HuH-7 (cell line): ENCODE data around the gene GPR37L1.
"Not testable (repeated sequence)": the region's sequence is repeated elsewhere in the genome, so short reads cannot be mapped to it uniquely, and the experiment has no call there.

Experiments used
- DNase-seq: peaks from one replicate; pipeline ENCODE4 v3.0.0; 2011; ENCODE audit warnings: low spot score

The GPR37L1 gene

DNA sequence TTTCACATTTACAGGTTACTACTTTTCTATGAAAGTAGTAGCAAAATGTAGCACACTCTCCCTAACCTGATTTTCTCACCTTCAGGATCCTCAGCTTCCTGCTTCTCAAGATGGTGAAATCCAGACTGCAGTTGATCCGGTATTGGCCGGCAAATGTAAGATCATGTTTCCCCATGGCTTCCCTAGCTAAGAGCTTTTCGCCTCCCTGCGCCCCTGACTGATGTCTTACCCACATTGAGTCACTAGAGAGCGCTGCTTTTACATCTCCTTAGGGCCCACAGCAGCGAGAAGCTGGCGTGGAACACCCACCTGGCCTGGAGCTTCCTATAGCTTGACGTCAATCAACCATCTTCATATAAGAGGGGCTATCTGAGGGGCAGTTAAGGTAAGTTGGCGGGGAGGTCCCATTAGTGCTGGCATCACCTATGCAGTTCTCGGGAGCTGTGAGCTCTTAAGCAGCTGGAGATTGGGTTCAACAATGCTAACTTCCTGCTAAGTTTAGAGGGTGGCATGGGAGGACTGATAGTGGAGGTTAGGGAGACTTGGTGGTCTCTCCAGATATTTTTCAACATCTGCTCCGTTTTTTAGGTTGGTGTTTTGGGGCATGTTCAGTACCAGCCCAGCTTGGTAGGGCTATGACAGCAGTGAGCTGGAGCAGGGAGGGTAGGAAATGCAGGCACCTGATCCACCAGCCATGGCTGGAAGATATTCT is 32.2 kb downstream of the GPR37L1 start:
- DNase-seq: peak; percentile 79

DNA sequence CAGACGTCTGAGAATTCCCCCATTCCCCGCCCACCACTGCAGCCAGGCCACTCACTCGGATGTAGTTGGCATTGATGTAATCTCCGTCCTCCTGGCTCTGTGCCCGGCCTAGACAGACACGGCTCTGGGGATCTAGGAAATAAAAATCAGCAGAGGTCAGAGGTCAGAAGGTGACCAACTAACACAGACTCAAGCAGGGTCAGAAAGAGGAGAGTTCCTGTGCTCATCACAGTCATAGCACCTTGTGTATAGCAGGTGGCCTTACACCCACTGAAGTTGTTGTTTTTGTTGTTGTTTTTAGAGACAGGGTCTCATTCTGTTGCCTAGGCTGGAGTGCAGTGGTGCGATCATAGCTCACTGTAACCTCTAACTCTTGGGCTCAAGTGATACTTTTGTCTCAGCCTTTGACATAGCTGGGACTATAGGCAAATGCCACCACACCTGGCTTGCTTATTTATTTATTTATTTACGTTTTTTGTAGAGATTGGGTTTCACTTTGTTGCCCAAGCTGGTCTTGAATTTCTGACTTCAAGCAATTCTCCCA is 32.8 kb downstream of the GPR37L1 start:
- DNase-seq: no peak

GRCh38 chr1:202156590-202156989 is 33.9 kb downstream of the GPR37L1 start:
- no peak for DNase-seq

DNA sequence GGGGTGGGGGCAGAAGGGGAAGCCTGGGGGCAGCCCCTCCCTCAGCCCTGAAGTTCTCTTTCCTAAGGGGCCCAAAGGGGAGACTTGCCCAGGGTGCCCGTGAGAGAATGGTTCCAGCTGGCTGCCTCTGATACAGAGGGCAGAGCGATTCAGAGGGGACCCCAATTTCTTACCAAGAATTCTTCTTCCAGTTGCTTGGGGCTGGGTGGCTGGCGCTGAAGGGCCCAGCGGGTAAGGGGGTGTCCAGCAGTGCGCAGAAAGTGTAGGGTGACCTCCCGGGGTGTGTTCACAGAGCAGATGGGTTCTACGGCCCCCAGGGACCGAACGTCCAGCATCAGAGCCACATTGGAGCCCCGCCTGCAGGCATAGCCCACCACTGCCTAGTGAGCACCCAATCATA is 35.2 kb downstream of the GPR37L1 start:
- DNase-seq: no peak

GRCh38 chr1:202158810-202159533 is 36.3 kb downstream of the GPR37L1 start:
- DNase-seq: no peak

DNA sequence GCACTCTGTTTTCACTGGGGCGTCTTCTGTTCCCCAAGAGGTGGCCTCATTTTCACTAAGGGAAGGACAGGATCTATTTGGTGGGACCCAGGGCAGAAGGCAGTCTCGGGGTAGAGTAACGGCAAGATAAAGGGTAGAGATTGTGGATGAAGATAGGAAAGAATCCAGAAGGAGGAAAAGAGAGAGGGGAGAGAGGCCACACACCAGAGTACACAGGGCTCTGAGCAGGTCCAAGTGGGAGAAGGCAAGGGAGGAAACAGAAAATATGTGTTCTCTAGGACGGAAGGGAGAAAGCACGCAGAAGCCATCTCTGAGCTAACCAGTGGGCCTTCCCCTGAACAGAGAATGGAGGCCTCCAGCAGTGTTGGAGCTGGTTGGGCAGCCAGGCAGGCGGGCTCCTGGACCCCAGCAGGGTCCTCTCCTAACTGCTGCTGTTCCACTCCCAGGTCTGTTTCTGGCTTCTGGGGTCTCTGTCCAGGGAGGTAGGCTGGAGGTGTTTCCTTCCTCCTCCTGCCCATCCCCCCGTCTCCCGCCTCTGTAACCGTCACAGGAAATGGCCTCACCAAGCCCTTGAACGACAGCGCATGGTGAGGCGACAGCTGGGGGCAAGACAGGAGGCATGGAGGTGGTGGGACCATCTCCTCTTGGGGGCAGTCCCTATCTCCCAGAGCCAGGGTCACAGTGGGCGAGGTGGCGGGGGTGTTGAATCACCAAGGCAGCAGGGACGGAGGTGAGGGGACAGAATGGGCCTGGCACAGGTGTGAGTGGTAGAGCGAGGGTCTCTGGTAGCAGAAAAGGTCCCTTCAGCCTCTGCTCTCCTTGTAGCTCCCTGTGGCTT is 37.0 kb downstream of the GPR37L1 start:
- DNase-seq: no peak

- DNase-seq: no peak
These were observed 37.7 kb downstream of the GPR37L1 start, which contains the start of gene PTPN7 for GRCh38 chr1:202160377-202160940. TSS of gene PTPN7 (minus strand) at chr1:202160602. CDS start at chr1:202159402, 1,200 bp downstream.

GRCh38 chr1:202161151-202162046 is 38.7 kb downstream of the GPR37L1 start:
- DNase-seq: no peak

GRCh38 chr1:202162047-202162417 is 39.3 kb downstream of the GPR37L1 start:
- no peak for DNase-seq

DNA sequence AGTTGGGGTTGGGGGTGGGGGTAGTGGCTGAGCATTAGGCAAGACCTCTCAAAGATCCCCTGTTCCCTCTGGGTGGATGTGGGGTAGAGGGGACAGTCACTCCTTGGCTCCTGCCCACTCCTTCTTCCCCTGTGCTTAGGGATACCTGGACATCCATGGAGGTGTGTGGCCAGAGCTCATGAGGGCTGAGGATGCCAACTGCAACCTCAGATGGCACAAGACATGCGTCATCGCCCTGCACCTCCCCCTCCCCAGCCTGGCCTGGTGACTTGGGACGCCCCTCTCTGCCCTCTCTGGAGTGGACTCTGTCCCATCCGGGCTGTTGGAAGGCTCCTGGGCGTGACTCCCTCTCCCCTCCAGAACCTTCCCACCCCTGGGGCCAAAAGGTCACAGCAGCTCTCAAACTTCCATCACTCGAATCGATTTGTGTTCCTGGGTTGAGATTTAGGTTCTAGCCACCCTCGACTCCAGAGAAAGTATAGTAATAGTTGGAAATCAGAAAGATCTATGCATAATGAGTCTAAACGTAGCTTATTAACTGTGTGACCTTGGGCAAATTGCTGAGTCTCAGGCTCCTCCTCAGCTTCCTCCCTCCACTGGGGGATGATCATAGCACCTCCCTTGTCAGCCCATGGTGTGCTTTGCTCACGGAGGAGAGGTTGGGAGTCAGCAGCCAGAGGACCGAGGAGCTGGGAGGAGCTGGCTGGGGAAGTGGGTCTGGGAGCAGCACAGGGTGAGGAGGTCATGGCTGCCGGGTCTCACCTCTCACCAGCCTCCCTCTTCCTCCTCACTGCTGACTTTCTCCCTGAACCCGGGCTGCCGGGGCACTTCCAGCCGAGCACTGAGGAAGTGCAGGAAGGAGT is 39.9 kb downstream of the GPR37L1 start:
- no peak for DNase-seq

- no peak for DNase-seq
These were observed 40.9 kb downstream of the GPR37L1 start for GRCh38 chr1:202163281-202164270.

GRCh38 chr1:202164271-202165037 is 41.7 kb downstream of the GPR37L1 start:
- DNase-seq: no peak

GRCh38 chr1:202165267-202165941 is 42.7 kb downstream of the GPR37L1 start:
- DNase-seq: no peak

DNA sequence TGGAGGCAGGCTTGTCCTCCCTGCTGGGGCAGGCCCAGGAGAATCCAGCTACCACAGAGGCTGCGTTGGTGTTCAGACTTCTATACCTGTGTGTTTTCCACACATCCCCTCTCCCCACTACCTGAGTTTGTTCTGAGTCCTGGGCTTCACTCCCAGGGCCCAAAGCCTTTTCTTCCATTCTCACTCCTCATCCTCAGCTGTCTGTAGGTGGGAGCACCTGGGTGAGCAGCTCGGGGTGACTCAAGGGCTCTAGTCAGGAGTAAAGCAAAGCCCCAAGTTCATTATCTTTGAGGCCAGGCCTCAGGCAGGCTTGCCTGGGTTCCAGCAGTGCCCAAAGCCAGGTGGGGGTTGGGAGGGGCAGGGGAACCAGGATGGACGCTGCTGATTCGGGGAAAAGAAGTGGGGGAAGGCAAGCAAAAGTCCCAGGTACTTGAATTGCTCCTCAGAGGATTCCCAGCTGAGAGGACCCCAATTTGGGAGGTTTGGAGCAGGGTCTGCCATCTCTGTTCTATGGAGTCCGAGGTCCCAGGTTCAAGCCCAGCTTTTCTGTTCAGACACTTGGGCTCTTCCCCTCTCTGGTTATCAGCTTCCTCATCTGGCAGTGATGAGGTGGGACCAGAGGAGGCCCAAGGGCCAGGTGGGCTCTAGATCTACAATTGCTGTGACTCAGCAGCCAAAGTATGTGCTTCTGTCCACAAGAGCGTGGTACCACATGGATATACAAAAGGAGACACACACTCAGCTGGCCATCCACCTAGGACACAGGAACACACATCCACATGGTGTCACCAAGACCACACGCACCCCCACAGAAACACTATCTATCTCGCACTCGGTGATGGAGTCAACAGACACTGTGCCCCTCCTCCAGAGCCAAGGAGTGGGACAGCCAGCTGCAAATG is 43.5 kb downstream of the GPR37L1 start:
- no peak for DNase-seq

DNA sequence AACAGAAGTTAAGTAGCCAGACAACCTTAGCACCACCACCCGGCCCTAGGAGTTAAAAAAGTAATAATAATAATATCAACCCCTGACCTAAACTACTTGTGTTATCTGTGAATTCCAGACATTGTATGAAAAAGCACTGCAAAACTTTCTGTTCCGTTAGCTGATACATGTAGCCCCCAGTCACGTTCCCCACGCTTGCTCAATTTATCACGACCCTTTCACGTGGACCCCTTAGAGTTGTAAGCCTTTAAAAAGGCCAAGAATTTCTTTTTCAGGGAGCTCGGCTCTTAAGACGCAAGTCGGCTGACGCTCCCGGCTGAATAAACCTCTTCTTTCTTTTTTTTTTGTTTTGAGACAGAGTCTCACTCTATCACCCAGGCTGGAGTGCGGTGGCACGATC is 44.3 kb downstream of the GPR37L1 start:
- not testable (repeated sequence) for DNase-seq

DNA sequence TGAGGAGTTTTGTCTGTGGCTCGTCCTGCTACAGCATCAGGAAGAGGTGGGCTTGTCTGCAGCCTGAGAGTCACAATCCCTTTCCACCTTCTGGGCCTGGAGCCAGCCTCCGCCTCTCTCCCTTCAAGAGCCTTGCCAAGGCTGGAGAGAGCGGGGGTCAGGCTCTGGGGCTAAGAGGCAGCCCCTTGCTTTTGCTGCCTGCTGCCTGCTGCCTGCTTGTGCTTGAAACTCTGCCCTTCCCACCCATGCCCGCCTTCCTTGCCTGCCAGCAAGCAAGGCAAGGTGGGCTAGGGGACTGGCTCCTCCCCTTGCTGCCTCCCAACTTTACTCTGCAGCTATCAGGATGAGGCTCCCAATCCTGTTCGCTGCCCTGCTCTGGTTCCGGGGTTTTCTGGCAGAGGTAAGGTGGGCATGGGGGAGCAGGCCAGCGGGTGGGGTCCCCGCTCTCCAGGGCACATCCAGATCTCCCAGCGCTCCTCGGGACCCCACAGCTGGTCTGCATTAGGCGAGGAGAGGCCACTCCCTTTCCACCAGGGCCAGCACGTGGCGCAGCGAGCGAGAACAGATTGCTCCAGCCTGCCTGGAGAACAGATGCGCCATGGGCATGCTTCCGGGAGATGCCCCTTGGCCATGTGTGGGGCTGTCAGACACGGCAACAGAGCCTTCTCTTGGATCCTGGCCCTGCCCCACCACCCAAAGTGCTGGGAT is 45.1 kb downstream of the GPR37L1 start:
- no peak for DNase-seq
